Activated CD8-positive, alpha-beta T cell treated with anti-CD3 and anti-CD28 coated beads for 36 hours (primary cell): ENCODE results near the gene HCLS1. TPM values are rescaled to one million over a fixed set of nuclear protein-coding genes. Genes with fewer than 3 reads are reported as not detected.

Experiments
- ATAC-seq: fragments of 200-7000 bp; cut with Tn5 transposase; one replicate; pipeline ENCODE4 v1.10.0; 2021; ENCODE audit warnings: mild to moderate bottlenecking, moderate library complexity
- CTCF ChIA-PET: fragments of 350-600 bp; sonication (Branson Sonifier 250); formaldehyde crosslinking; loops from one replicate; lab custom pipeline; 2021; ENCODE audit warnings: antibody characterized with exemption; lab: Charles Lee
- POLR2A ChIA-PET: fragments of 350-600 bp; sonication (Branson Sonifier 250); formaldehyde crosslinking; loops from one replicate; lab custom pipeline; 2021; ENCODE audit warnings: antibody characterized with exemption; lab: Charles Lee
- DNase-seq: peaks from one replicate; pipeline ENCODE4 v3.0.0-alpha.2; 2020
- H3K27ac Mint-ChIP-seq: one replicate; pipeline ENCODE4 v1.8.0; 2021; ENCODE audit warnings: mild to moderate bottlenecking, mixed read lengths
- H3K27me3 Mint-ChIP-seq: one replicate; pipeline ENCODE4 v1.8.0; 2021; ENCODE audit warnings: mixed read lengths
- H3K36me3 Mint-ChIP-seq: one replicate; pipeline ENCODE4 v1.8.0; 2021; ENCODE audit warnings: low read depth, mixed read lengths
- H3K4me1 Mint-ChIP-seq: one replicate; pipeline ENCODE4 v1.8.0; 2021; ENCODE audit warnings: low read depth, mixed read lengths
- H3K4me3 Mint-ChIP-seq: one replicate; pipeline ENCODE4 v1.8.0; 2021; ENCODE audit warnings: mild to moderate bottlenecking, moderate library complexity, mixed read lengths
- H3K9me3 Mint-ChIP-seq: one replicate; pipeline ENCODE4 v1.8.0; 2021; ENCODE audit warnings: mixed read lengths
- CTCF ChIP-seq: fragments of 200-600 bp; IDR thresholded peaks from one replicate; pipeline ENCODE4 v1.8.0; 2022; ENCODE audit warnings: antibody characterized with exemption, mild to moderate bottlenecking
- intact Hi-C: fragments of 100-400 bp; cut with micrococcal nuclease; formaldehyde crosslinking; loops from one replicate; pipeline ENCODE4 v1.10.0; 2022
- total RNA-seq, 2 experiments: library from RNA; stranded (reverse); gene quantifications; one replicate each; pipeline ENCODE4 v1.2.3, GENCODE V29; 2021

The HCLS1 gene
- total RNA-seq, 2 experiments from 2014 or later, result 196 to 199 TPM

DNA sequence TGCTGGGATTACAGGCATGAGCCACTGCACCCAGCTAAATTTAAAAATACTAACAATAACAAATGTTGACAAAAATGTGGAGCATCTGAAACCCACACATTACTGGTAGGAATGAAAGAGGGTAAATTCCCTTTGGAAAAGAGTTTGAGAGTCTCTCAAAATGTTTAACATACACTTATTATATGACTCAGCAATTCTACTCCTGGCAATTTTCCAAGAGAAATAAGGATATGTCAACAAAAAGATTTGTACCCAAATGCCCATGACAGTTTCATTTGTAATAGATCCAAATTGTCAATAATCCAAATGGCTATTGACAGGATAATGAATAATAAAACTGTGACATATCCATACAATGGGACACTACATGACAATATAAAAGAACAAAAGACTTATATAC lies 9.0 kb downstream of the HCLS1 start:
- DNase-seq, result no peak
- no peaks in the 10 kb centered on the region for H3K27me3 Mint-ChIP-seq
- ATAC-seq, result no peak
- ChIA-PET CTCF (no interaction called here), POLR2A (interaction anchor here (0.7 kb wide), 1 partner anchor 9 kb away, joined by 3 read pairs; the partner anchor contains the start of gene HCLS1)
- H3K9me3 Mint-ChIP-seq, result peaks cover 3% of the 10 kb centered on the region
- TF ChIP-seq CTCF, result no peak
- intact Hi-C loops, result no loop called here
- H3K4me1 Mint-ChIP-seq, result peaks cover 59% of the 10 kb centered on the region
- no peak overlapping the region for H3K4me3 Mint-ChIP-seq
- H3K36me3 Mint-ChIP-seq, result peaks cover 64% of the 10 kb centered on the region
- peak overlapping the region; percentile 42 for H3K27ac Mint-ChIP-seq

DNA sequence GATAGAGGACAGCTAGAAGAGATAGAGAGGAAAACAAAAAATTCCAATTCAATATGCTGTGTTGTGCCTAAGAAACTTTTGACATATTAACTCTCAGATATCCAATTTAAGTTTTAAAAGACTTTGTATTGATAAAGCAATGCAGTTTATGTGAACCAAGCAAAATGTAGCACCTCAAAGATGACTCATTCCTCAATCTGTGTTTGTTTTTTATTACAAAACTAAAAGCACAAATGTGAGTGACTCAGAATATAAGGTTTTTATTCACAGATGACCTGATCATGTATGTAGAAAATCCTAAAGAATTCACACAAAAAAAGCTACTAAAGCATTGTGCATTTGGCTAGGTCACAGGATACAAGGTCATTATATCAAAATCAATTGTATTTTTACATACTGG lies 11.1 kb downstream of the HCLS1 start:
- no peak for TF ChIP-seq CTCF
- intact Hi-C loops, result no loop called here
- Mint-ChIP-seq H3K4me3 (no peak overlapping the region), H3K36me3 (peaks cover 55% of the 10 kb centered on the region), H3K4me1 (peaks cover 48% of the 10 kb centered on the region), H3K27me3 (no peaks in the 10 kb centered on the region), H3K9me3 (peaks cover 3% of the 10 kb centered on the region), H3K27ac (peak overlapping the region; percentile 30)
- POLR2A ChIA-PET, result no interaction called here
- DNase-seq, result no peak
- ATAC-seq, result no peak
- CTCF ChIA-PET, result interaction anchor here (0.9 kb wide), 1 partner anchor 9 kb away, joined by 3 read pairs; no protein-coding TSS in a partner anchor

DNA sequence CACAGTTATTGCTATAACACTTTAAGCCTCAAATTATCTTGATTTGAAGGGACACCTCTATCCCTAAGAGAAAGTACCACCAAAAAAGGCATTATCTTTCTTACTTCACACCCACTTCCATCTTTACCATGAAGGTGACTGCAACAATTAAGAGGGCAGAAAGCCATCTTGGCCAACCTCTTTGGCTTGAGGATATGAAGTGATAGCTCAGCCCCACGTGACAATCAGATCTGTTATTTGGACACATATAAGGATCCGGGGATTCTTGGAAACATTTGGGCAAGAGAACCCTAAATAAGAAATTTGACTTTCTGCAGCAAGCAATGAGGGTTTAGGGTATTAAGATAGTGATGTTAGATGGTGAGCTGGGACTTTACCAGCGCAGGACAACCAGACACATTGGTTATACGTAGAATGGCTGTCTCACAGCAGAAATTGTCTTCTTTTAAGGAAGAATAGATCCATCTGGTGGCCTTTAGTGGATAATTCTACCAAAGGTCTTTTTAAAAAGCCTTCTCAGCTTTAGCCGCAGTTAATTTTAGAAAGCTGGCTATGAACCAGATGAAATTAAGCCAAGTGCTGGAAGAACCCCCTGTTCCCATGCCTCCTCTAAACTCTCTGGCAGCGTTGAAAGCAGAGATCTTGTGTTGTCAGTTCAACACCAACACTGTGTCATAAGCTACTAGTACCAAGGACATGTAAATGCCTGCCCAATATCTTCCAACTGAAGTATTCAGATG lies 12.3 kb downstream of the HCLS1 start:
- H3K4me1 Mint-ChIP-seq, result peaks cover 35% of the 10 kb centered on the region
- ChIA-PET POLR2A (interaction anchor here (0.6 kb wide), 1 partner anchor 483 kb away, joined by 3 read pairs; no protein-coding TSS in a partner anchor), CTCF (interaction anchor here (1.3 kb wide), 1 partner anchor 13 kb away, joined by 3 read pairs; the partner anchor contains the start of gene HCLS1)
- no peak for TF ChIP-seq CTCF
- DNase-seq (no peak), ATAC-seq (no peak)
- no peak overlapping the region for H3K27ac Mint-ChIP-seq
- H3K9me3 Mint-ChIP-seq, result peaks cover 3% of the 10 kb centered on the region
- H3K4me3 Mint-ChIP-seq, result no peak overlapping the region
- H3K36me3 Mint-ChIP-seq, result peaks cover 53% of the 10 kb centered on the region
- intact Hi-C loops, result no loop called here
- H3K27me3 Mint-ChIP-seq, result no peaks in the 10 kb centered on the region

GRCh38 chr3:121645054-121645453 lies 15.6 kb downstream of the HCLS1 start:
- Mint-ChIP-seq H3K27ac (no peak overlapping the region), H3K4me1 (peaks cover 25% of the 10 kb centered on the region), H3K36me3 (peaks cover 51% of the 10 kb centered on the region), H3K27me3 (no peaks in the 10 kb centered on the region), H3K9me3 (no peaks in the 10 kb centered on the region), H3K4me3 (no peak overlapping the region)
- ATAC-seq, result peak; percentile 41
- POLR2A ChIA-PET, result interaction anchor here (0.6 to 1.9 kb wide), 2 partner anchors 14 to 99 kb away, joined by 3 to 6 read pairs; partner anchors contain the start of gene POLQ
- TF ChIP-seq CTCF, result no peak
- no peak for DNase-seq
- CTCF ChIA-PET, result no interaction called here
- intact Hi-C loops, result no loop called here
